Measurements from ENCODE around the gene THPO. TPM values are rescaled to one million over a fixed set of nuclear protein-coding genes. Genes with fewer than 3 reads are reported as not detected.
"Not testable (repeated sequence)": the region's sequence is repeated elsewhere in the genome, so short reads cannot be mapped to it uniquely, and the experiment has no call there.

Gene THPO
- total RNA-seq, 1 donor from 2014 or later: 0.56 TPM

DNA sequence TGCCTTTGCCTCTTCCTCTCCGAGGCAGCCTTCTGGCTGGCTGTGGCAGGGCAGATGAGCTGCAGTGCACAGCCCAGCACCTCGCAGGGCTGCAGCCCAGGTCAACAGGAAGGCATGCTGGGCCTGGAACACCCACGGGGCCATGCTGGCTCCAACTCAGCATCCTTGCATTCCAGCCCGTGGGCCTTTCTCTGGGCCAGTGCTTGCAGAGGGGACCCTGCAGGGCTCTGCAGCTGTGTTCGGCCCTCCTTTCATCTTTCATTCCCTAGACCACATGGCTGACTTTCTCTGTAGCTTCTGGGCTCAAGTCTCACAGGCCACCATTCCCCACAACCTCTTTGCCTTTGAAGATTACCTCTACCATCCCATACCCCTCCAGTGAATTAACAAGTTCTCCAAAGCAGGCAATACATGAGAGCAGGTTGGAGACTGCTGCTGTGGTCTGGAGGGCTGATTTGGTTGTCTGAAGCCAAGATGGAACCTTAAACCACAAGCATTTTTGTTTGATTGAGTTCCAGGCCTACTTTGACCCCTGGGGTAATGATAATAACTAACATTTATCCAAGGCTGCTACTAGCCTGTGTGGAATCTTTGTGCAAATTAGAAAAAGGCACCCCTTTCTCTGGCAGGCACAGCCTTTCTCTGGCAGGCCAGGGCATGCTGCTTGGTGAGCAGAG, 34.7 kb downstream of the THPO start:
- H3K27me3 Mint-ChIP-seq (ENCODE audit: low read depth): no peaks in the 10 kb centered on the region
- TF ChIP-seq, protein P1, sequence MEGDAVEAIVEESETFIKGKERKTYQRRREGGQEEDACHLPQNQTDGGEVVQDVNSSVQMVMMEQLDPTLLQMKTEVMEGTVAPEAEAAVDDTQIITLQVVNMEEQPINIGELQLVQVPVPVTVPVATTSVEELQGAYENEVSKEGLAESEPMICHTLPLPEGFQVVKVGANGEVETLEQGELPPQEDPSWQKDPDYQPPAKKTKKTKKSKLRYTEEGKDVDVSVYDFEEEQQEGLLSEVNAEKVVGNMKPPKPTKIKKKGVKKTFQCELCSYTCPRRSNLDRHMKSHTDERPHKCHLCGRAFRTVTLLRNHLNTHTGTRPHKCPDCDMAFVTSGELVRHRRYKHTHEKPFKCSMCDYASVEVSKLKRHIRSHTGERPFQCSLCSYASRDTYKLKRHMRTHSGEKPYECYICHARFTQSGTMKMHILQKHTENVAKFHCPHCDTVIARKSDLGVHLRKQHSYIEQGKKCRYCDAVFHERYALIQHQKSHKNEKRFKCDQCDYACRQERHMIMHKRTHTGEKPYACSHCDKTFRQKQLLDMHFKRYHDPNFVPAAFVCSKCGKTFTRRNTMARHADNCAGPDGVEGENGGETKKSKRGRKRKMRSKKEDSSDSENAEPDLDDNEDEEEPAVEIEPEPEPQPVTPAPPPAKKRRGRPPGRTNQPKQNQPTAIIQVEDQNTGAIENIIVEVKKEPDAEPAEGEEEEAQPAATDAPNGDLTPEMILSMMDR (IDR thresholded peaks at IDR 0.05; ENCODE audit: unreplicated experiment): no peak
- no peaks in the 10 kb centered on the region for H3K9me3 Mint-ChIP-seq
- H3K4me3 Mint-ChIP-seq: no peak overlapping the region
- peaks cover 20% of the 10 kb centered on the region for H3K4me1 Mint-ChIP-seq
- H3K27ac Mint-ChIP-seq: no peak overlapping the region
- DNase-seq (ENCODE audit: low spot score in 2 of 2, unreplicated experiment in 2 of 2): no peak
- H3K36me3 Mint-ChIP-seq: peaks cover 7% of the 10 kb centered on the region

DNA sequence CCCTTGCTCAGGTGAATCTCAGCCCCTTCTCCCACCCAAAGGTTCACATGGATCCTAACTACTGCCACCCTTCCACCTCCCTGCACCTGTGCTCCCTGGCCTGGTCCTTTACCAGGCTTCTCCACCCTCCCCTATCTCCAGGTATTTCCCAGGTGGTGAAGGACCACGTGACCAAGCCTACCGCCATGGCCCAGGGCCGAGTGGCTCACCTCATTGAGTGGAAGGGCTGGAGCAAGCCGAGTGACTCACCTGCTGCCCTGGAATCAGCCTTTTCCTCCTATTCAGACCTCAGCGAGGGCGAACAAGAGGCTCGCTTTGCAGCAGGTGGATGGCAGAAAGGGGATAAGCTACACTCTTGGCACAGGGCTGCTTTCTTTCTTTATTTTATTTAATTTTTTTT, 36.1 kb downstream of the THPO start:
- no peaks in the 10 kb centered on the region for H3K27me3 Mint-ChIP-seq (ENCODE audit: low read depth)
- peaks cover 7% of the 10 kb centered on the region for H3K36me3 Mint-ChIP-seq
- peaks cover 27% of the 10 kb centered on the region for H3K4me1 Mint-ChIP-seq
- no peak for DNase-seq (ENCODE audit: low spot score in 2 of 2, unreplicated experiment in 2 of 2)
- H3K4me3 Mint-ChIP-seq: no peak overlapping the region
- TF ChIP-seq, protein P1 (IDR thresholded peaks at IDR 0.05; ENCODE audit: unreplicated experiment): no peak
- H3K9me3 Mint-ChIP-seq: no peaks in the 10 kb centered on the region
- no peak overlapping the region for H3K27ac Mint-ChIP-seq

DNA sequence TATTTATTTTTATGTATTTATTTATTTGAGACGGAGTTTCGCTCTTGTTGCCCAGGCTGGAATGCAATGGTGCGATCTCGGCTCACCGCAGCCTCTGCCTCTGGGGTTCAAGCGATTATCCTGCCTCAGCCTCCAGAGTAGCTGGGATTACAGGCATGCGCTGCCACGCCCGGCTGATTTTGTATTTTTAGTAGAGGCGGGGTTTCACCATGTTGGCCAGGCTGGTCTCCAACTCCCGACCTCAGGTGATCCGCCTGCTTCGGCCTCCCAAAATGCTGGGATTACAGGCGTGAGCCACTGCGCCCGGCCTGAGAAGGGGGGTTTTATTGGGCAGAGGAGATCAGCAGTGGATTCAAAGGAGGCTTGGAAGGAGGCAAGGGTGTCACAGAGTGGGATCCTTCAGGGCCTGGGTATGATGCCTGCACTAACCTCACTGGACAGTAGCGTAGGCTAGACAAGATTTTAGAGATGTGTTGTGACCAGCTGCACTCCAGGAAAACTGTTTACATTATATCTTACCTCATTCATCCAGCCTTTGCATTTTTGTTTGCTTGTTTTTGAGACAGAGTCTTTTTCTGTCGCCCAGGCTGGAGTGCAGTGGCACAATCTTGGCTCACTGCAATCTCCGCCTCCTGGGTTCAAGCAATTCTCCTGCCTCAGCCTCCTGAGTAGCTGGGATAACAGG, 38.4 kb downstream of the THPO start:
- not testable (repeated sequence) for H3K4me3 Mint-ChIP-seq; H3K36me3 Mint-ChIP-seq; H3K27me3 Mint-ChIP-seq (ENCODE audit: low read depth); DNase-seq (ENCODE audit: low spot score in 2 of 2, unreplicated experiment in 2 of 2); H3K27ac Mint-ChIP-seq; H3K9me3 Mint-ChIP-seq
- H3K4me1 Mint-ChIP-seq: peaks cover 25% of the 10 kb centered on the region

DNA sequence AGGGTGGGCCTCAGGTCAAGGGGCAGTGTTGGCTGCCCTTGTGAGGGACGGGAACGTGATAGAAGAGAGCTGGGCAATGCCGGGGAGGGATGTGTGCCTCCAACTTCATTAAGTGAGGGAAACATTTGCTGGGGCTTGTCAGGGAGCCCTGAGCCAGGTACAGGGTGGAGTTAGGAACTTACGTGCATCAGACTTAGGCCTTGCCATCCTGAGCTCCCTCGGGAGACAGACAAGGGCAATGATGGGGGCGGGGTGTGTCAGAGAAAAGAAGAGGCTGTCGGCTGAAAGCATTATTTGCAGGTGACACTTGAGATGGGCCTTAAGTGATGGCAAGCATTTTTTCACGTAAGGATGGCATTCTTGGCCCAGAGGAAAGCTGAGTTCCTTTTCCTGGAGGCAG, 39.0 kb downstream of the THPO start:
- peak overlapping the region; percentile 8 for H3K27ac Mint-ChIP-seq
- DNase-seq (ENCODE audit: low spot score in 2 of 2, unreplicated experiment in 2 of 2): no peak
- no peaks in the 10 kb centered on the region for H3K9me3 Mint-ChIP-seq
- H3K36me3 Mint-ChIP-seq: peaks cover 3% of the 10 kb centered on the region
- no peaks in the 10 kb centered on the region for H3K27me3 Mint-ChIP-seq (ENCODE audit: low read depth)
- TF ChIP-seq, protein P1 (IDR thresholded peaks at IDR 0.05; ENCODE audit: unreplicated experiment): no peak
- peaks cover 25% of the 10 kb centered on the region for H3K4me1 Mint-ChIP-seq
- H3K4me3 Mint-ChIP-seq: peak overlapping the region; percentile 22

DNA sequence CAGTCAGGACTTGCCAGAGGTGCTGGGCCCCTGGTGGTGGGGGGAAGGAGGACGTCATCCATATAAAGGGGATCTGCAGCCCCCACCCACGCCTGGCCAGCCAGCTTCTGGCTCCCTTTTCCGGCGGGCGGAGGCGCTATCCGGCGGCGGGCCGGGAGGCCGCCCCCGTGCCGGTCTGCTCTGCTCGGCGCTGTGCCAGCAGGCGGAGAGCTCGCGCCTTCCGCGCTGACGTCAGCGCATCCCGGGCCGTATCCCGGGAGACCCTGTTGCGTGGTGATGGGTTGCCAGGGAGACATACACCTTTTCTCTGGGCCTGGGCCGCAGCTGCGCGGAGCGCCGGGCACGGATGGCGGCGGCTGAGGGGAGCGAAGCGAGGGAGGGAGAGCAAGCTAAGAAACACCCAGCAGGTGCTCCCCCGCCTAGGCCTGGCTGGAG, 39.5 kb downstream of the THPO start:
- Mint-ChIP-seq H3K4me1 (peaks cover 25% of the 10 kb centered on the region), H3K4me3 (peak overlapping the region; percentile 83), H3K36me3 (peaks cover 3% of the 10 kb centered on the region), H3K27ac (peak overlapping the region; percentile 87), H3K9me3 (no peaks in the 10 kb centered on the region), H3K27me3 (ENCODE audit: low read depth) (no peaks in the 10 kb centered on the region)
- TF ChIP-seq, protein P1 (IDR thresholded peaks at IDR 0.05; ENCODE audit: unreplicated experiment): no peak
- peak; percentile 56 to 72 for DNase-seq (ENCODE audit: low spot score in 2 of 2, unreplicated experiment in 2 of 2)

DNA sequence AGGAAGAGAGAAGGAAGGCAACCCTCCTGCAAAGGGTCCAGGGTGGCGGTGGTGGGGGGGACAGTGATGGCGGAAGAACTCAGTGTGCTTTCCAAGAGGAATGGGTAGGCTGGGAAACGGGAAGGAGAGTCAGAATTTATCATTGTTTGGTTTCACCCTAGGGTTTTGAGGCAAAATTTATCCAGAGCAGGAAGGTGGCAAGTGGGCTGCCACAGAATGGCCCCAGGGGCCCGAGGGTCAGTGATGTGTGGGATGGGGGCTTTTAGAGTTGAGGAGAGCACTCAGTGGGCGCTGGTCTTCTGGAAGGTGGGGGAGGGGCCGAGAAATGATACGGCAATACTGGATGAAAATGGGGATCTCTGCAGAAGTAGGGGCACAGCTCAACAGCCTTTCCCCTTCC, 40.0 kb downstream of the THPO start:
- Mint-ChIP-seq H3K27ac (peak overlapping the region; percentile 87), H3K9me3 (no peaks in the 10 kb centered on the region), H3K4me1 (peaks cover 25% of the 10 kb centered on the region), H3K4me3 (peak overlapping the region; percentile 83), H3K27me3 (ENCODE audit: low read depth) (no peaks in the 10 kb centered on the region), H3K36me3 (peaks cover 6% of the 10 kb centered on the region)
- DNase-seq (ENCODE audit: low spot score in 2 of 2, unreplicated experiment in 2 of 2): no peak
- TF ChIP-seq, protein P1 (IDR thresholded peaks at IDR 0.05; ENCODE audit: unreplicated experiment): no peak

Data from mesothelial cell of epicardium (in vitro differentiated cells).